Cardiac fibroblast (primary cell): ENCODE results near the gene MSI2.

Source experiments
- DNase-seq, 2 donors: peaks; one replicate each; pipeline versions ENCODE4 v3.0.0 to v3.0.0-alpha.2; 2010; ENCODE audit warnings: low read depth in 2 of 2
- H3K4me3 ChIP-seq, 2 donors: replicated peaks in 1 of 2; 1 replicate in 1 of 2; 2 replicates in 1 of 2; pipeline ENCODE4 v1.5.1; 2011; ENCODE audit warnings: low read depth in 2 of 2, low read length in 2 of 2, mild to moderate bottlenecking in 2 of 2, moderate library complexity in 1 of 2
- TF ChIP-seq, protein P1 (sequence below): IDR thresholded peaks from one replicate; pipeline ENCODE4 v1.5.1; 2011; ENCODE audit warnings: low read depth, mild to moderate bottlenecking, low read length, inconsistent platforms

Gene MSI2

GRCh38 chr17:57517632-57518456 lies 261.5 kb downstream of the MSI2 start:
- no peak for DNase-seq
- TF ChIP-seq, protein P1, sequence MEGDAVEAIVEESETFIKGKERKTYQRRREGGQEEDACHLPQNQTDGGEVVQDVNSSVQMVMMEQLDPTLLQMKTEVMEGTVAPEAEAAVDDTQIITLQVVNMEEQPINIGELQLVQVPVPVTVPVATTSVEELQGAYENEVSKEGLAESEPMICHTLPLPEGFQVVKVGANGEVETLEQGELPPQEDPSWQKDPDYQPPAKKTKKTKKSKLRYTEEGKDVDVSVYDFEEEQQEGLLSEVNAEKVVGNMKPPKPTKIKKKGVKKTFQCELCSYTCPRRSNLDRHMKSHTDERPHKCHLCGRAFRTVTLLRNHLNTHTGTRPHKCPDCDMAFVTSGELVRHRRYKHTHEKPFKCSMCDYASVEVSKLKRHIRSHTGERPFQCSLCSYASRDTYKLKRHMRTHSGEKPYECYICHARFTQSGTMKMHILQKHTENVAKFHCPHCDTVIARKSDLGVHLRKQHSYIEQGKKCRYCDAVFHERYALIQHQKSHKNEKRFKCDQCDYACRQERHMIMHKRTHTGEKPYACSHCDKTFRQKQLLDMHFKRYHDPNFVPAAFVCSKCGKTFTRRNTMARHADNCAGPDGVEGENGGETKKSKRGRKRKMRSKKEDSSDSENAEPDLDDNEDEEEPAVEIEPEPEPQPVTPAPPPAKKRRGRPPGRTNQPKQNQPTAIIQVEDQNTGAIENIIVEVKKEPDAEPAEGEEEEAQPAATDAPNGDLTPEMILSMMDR = no peak
- H3K4me3 ChIP-seq = no peak overlapping the region

- H3K4me3 ChIP-seq = no peak overlapping the region
- peak in 1 of 2 donors; percentile 19 for DNase-seq
- TF ChIP-seq, protein P1 = no peak
Observed at GRCh38 chr17:57518587-57519581, 262.6 kb downstream of the MSI2 start.

DNA sequence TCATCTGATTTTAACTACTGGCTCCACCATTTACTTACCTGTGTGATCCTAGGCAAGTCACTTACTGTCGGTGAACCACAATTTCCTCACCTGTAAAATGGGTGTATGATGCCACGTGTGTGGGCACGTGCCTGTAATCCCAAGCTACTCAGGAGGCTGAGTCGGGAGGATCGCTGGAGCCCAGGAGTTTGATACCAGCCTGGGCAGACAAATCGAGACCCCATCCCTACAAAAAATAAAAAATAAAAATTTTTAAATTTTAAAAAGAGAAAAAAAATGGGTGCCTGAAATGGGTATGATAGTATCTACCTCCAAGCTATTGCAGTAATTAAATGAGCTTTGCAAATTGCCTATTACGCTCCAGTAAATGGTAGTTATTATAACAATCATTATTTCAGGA lies 263.5 kb downstream of the MSI2 start:
- DNase-seq = no peak
- no peak overlapping the region for H3K4me3 ChIP-seq
- TF ChIP-seq, protein P1 = no peak

- no peak overlapping the region for H3K4me3 ChIP-seq
- no peak for DNase-seq
- TF ChIP-seq, protein P1 = no peak
Observed at GRCh38 chr17:57521606-57522005, 265.3 kb downstream of the MSI2 start.

GRCh38 chr17:57522042-57523005 lies 266.0 kb downstream of the MSI2 start:
- no peak overlapping the region for H3K4me3 ChIP-seq
- DNase-seq = no peak
- TF ChIP-seq, protein P1 = no peak
